ENCODE measurements around the gene ARHGAP5.

- no peak for TF ChIP-seq CTCF (IDR thresholded peaks at IDR 0.05)
- no peak for TF ChIP-seq POLR2A (IDR thresholded peaks at IDR 0.05)
- no peak for TF ChIP-seq POLR2AphosphoS5 (IDR thresholded peaks at IDR 0.05)
- no peak for TF ChIP-seq EP300 (IDR thresholded peaks at IDR 0.05)
Observed at GRCh38 chr14:32121536-32121935, 44.4 kb downstream of the ARHGAP5 start.
